Lung microvascular endothelial cell (primary cell): Measurements from ENCODE around the gene KCNN3. TPM values are rescaled to one million over a fixed set of nuclear protein-coding genes. Genes with fewer than 3 reads are reported as not detected.

Source experiments
- DNase-seq, 2 donors: peaks; one replicate each; pipeline versions ENCODE4 v3.0.0 to v3.0.0-alpha.2; 2010; ENCODE audit warnings: low read depth in 2 of 2
- total RNA-seq: library from RNA; depleted of rRNA; stranded (reverse); fragments of >200 nt; gene quantifications from 2 replicates; pipeline ENCODE4 v1.2.1, GENCODE V29; 2014

KCNN3 gene
- total RNA-seq, 1 donor from 2014 or later, result 0.99 TPM

GRCh38 chr1:154666051-154666790 lies 203.9 kb downstream of the KCNN3 start:
- DNase-seq, result no peak

- DNase-seq, result no peak
Measured at GRCh38 chr1:154664331-154665002, 205.6 kb downstream of the KCNN3 start.

GRCh38 chr1:154663471-154664060 lies 206.5 kb downstream of the KCNN3 start:
- no peak for DNase-seq

GRCh38 chr1:154661110-154661509 lies 209.0 kb downstream of the KCNN3 start:
- no peak for DNase-seq

- no peak for DNase-seq
Measured at GRCh38 chr1:154659823-154660592, 210.1 kb downstream of the KCNN3 start.

- DNase-seq, result no peak
Measured at GRCh38 chr1:154657556-154657955, 212.5 kb downstream of the KCNN3 start.

GRCh38 chr1:154652893-154653292 lies 217.2 kb downstream of the KCNN3 start:
- no peak for DNase-seq

Other genes starting within 250 kb of the KCNN3 start
- 7.6 and 13.9 TPM in 2 replicates for gene PMVK, start 66.4 kb upstream of the KCNN3 start, total RNA-seq
- 83.9 and 85.2 TPM in 2 replicates for gene PBXIP1, start 85.8 kb upstream of the KCNN3 start, total RNA-seq
- 20.5 and 42.5 TPM in 2 replicates for gene PYGO2, start 91.5 kb upstream of the KCNN3 start, total RNA-seq
- 175 and 321 TPM in 2 replicates for gene SHC1, start 100.5 kb upstream of the KCNN3 start, total RNA-seq
- 30.4 and 54.5 TPM in 2 replicates for gene CKS1B, start 104.4 kb upstream of the KCNN3 start, total RNA-seq
- 18.3 and 24.2 TPM in 2 replicates for gene FLAD1, start 113.1 kb upstream of the KCNN3 start, total RNA-seq
- gene LENEP, start 123.3 kb upstream of the KCNN3 start, total RNA-seq, result 0.40 and 0.44 TPM in 2 replicates
- 7.4 and 10.3 TPM in 2 replicates for gene ZBTB7B, start 132.5 kb upstream of the KCNN3 start, total RNA-seq
- gene DCST2, start 163.5 kb upstream of the KCNN3 start, total RNA-seq, result 0.20 TPM in 1 of 2 replicates, not detected in the other
- not detected in 2 replicates for gene DCST1, start 163.5 kb upstream of the KCNN3 start, total RNA-seq
- gene ADAM15, start 181.0 kb upstream of the KCNN3 start, total RNA-seq, result 82.5 and 197 TPM in 2 replicates
- 13.5 and 15.1 TPM in 2 replicates for gene EFNA4, start 193.5 kb upstream of the KCNN3 start, total RNA-seq
- 0.79 and 1.3 TPM in 2 replicates for gene EFNA3, start 208.6 kb upstream of the KCNN3 start, total RNA-seq